AG04450 (cell line): Measurements from ENCODE around the gene CEP131. TPM values are rescaled to one million over a fixed set of nuclear protein-coding genes. Genes with fewer than 3 reads are reported as not detected.

Experiments used
- CTCF ChIA-PET: fragments of 300-600, 350-600 bp; formaldehyde crosslinking; extraction: SDS; loops from one replicate; lab custom pipeline; 2022; ENCODE audit warnings: antibody characterized with exemption, inconsistent platforms; lab: Charles Lee
- POLR2A ChIA-PET: fragments of 350-600 bp; formaldehyde crosslinking; extraction: SDS; loops from one replicate; lab custom pipeline; 2021; ENCODE audit warnings: antibody characterized with exemption, inconsistent platforms; lab: Yijun Ruan, JAX
- DNase-seq: peaks from one replicate; pipeline ENCODE4 v3.0.0-alpha.2; 2011; ENCODE audit warnings: low read depth, low spot score
- H3K27ac ChIP-seq: one replicate; pipeline ENCODE4 v1.5.1; 2012; ENCODE audit warnings: low read depth, low read length, control low read depth
- H3K27me3 ChIP-seq: one replicate; pipeline ENCODE4 v1.6.0; 2012; ENCODE audit warnings: low read length; ENCODE audit not compliant: control insufficient read depth, insufficient read depth
- H3K4me3 ChIP-seq: 2 replicates; pipeline ENCODE4 v1.5.1; 2011; ENCODE audit warnings: mild to moderate bottlenecking, low read depth, low read length, control low read depth
- H3K9me3 ChIP-seq: 2 replicates; pipeline ENCODE4 v1.5.1; 2012; ENCODE audit warnings: low read length; ENCODE audit not compliant: control insufficient read depth, insufficient read depth
- CTCF ChIP-seq: IDR thresholded peaks from 2 replicates; pipeline ENCODE4 v1.5.1; 2011; ENCODE audit warnings: low read depth, low read length, control low read depth, inconsistent platforms
- polyA plus RNA-seq: library from polyadenylated mRNA; depleted of rRNA; stranded (reverse); fragments of >200 nt; gene quantifications from 2 replicates; pipeline ENCODE4 v1.2.3, GENCODE V29; 2011

Gene CEP131
- polyA plus RNA-seq, 1 experiment: 2.2 TPM

- ChIA-PET CTCF (interaction anchor here (0.6 to 1.3 kb wide), 6 partner anchors 10 to 103 kb away, joined by 3 to 6 read pairs (median 3); partner anchors contain the start of gene CEP131), POLR2A (interaction anchor here (0.6 kb wide), 1 partner anchor 103 kb away, joined by 6 read pairs; no protein-coding TSS in a partner anchor)
- TF ChIP-seq CTCF: no peak
- Histone ChIP-seq H3K27me3 (no peaks in the 10 kb centered on the region), H3K4me3 (no peak overlapping the region), H3K27ac (no peak overlapping the region), H3K9me3 (no peaks in the 10 kb centered on the region; the same call in 1 of the 2 replicates)
- DNase-seq: no peak
These were observed 22.6 kb downstream of the CEP131 start for GRCh38 chr17:81200201-81200600.

DNA sequence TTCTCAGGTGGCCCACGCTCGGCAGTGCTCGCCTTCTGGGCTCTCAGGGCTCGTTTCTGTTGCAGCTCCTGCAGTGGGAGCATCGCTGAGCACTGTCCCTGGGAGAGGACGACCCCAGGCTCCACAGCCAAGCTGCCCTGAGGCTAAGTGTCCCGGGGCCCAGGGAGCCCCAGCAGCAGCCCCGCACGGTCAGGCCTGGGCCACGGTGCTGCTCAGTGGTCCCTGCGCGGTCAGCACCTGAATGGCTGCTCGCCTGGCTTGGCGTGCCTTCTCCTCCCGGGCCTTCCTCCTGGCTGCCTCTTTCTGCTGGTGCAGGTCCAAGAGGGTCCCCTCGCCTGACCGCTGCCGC is 23.3 kb downstream of the CEP131 start:
- DNase-seq: no peak
- H3K4me3 ChIP-seq: no peak overlapping the region
- no peak for TF ChIP-seq CTCF
- no peak overlapping the region for H3K27ac ChIP-seq
- no peaks in the 10 kb centered on the region for H3K27me3 ChIP-seq
- ChIA-PET CTCF (no interaction called here), POLR2A (no interaction called here)
- no peaks in the 10 kb centered on the region; the same call in 1 of the 2 replicates for H3K9me3 ChIP-seq

DNA sequence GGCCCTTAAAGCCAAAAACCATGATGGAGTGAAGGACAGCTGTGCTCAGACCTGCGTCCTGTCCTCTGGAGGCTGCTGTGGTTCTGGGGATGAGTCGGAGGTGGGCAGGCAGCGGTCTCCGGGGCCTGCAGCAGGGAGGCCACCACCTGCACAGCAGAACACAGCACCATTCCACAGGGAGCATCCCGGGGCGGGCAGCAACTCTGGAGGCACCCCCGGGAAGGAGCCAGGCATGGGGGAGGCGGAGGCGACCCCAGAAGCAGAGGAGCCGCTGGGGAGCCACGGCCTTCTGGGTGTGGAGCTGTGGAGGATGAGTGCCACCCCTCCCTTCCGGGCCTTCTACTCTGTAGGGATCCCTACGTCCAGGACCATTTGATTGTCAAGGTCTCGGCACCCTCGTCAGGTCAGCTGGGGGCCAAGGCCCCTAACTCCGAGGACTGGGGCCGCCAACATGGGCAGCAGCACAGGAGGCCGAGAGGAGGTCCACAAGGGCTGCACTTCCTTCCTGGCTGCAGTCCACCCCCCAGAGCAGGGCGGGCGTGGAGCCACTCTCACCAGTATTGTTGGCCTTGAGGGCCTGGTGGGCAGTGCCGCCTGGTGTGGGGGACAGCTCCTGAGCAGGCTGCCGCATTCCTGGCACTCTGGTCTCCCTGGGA is 23.8 kb downstream of the CEP131 start:
- POLR2A ChIA-PET: no interaction called here
- Histone ChIP-seq H3K27me3 (no peaks in the 10 kb centered on the region), H3K27ac (no peak overlapping the region), H3K4me3 (no peak overlapping the region), H3K9me3 (no peaks in the 10 kb centered on the region; the same call in 1 of the 2 replicates)
- TF ChIP-seq CTCF: no peak
- no peak for DNase-seq
- CTCF ChIA-PET: interaction anchor here (1.0 kb wide), 1 partner anchor 57 kb away, joined by 3 read pairs; no protein-coding TSS in a partner anchor

DNA sequence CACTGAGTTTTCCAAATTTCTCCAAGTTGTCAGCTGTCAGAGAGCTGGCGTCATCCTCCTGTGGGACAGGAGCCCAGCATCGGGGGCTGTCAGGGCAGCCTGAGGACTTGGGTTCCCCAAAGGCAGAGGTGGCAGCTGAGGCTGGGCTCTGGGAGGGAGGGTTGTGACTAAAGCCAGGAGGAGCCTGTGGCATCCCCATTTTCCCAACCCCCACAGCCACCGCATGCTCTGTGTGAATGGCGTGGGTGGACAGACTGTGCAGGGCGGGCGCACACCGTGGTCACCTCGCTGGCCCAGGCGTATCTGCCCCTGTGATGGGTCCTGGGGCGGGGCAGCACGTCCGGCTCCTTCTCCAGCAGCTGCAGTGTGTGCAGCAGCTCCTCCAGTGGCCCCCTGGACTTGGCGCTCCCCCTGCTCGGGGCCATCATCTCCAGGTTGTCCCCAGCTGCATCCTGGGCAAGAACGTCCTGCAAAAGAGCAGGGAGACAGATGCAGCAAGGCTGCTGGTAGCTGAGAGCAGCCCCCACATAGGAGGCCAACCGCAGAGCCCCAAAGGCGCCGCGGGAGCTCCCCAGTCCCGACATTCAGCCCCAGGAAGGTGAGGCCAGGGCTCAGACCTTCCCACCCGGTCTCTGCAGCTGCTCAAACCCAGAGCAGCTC is 24.8 kb downstream of the CEP131 start:
- ChIA-PET CTCF (interaction anchor here (0.5 to 1.0 kb wide), 3 partner anchors 29 to 340 kb away, joined by 3 to 6 read pairs (median 3); no protein-coding TSS in a partner anchor), POLR2A (interaction anchor here (0.6 kb wide), 1 partner anchor 84 kb away, joined by 10 read pairs; no protein-coding TSS in a partner anchor)
- no peak for DNase-seq
- TF ChIP-seq CTCF: no peak
- Histone ChIP-seq H3K4me3 (no peak overlapping the region), H3K9me3 (no peaks in the 10 kb centered on the region; the same call in 1 of the 2 replicates), H3K27me3 (no peaks in the 10 kb centered on the region), H3K27ac (no peak overlapping the region)

GRCh38 chr17:81197409-81197795 is 25.4 kb downstream of the CEP131 start:
- H3K4me3 ChIP-seq: no peak overlapping the region
- no peak overlapping the region for H3K27ac ChIP-seq
- no peaks in the 10 kb centered on the region; the same call in 1 of the 2 replicates for H3K9me3 ChIP-seq
- DNase-seq: no peak
- ChIA-PET CTCF (interaction anchor here (0.6 kb wide), 1 partner anchor 30 kb away, joined by 3 read pairs; no protein-coding TSS in a partner anchor), POLR2A (no interaction called here)
- TF ChIP-seq CTCF: no peak
- H3K27me3 ChIP-seq: no peaks in the 10 kb centered on the region
